NCI-H510A (cell line): ENCODE data around the gene KRT79.
"Not testable (repeated sequence)": the region's sequence is repeated elsewhere in the genome, so short reads cannot be mapped to it uniquely, and the experiment has no call there.

ENCODE experiments used
- DNase-seq: peaks from one replicate; lab custom pipeline; 2025; lab: John Stamatoyannopoulos, UW

The KRT79 gene

GRCh38 chr12:52806821-52807543 is 27.1 kb downstream of the KRT79 start:
- DNase-seq: no peak

GRCh38 chr12:52806169-52806811 is 27.8 kb downstream of the KRT79 start:
- no peak for DNase-seq

GRCh38 chr12:52805739-52806138 is 28.4 kb downstream of the KRT79 start:
- no peak for DNase-seq

GRCh38 chr12:52805000-52805399 is 29.1 kb downstream of the KRT79 start:
- DNase-seq: no peak

- DNase-seq: no peak
Measured at GRCh38 chr12:52802442-52802841, 31.7 kb downstream of the KRT79 start.

DNA sequence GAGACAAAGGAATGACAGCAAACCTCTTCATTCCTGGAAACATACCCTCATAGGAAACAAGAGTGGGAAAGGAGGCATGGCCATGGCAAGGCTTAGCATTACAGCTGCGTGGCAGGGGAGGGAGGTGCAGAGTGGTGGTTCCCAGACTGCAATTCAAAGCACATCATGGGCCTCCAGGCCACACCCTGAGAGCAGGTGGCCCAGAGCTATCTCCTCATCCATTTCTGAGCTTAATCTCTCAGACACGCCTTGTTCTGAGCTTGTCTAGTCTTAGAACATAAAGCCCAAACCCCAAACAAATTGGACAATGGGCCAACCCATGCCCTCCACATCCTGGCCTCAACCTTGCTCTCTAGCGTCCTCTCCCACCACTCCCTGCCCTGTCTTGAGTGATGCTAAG is 32.3 kb downstream of the KRT79 start:
- no peak for DNase-seq

DNA sequence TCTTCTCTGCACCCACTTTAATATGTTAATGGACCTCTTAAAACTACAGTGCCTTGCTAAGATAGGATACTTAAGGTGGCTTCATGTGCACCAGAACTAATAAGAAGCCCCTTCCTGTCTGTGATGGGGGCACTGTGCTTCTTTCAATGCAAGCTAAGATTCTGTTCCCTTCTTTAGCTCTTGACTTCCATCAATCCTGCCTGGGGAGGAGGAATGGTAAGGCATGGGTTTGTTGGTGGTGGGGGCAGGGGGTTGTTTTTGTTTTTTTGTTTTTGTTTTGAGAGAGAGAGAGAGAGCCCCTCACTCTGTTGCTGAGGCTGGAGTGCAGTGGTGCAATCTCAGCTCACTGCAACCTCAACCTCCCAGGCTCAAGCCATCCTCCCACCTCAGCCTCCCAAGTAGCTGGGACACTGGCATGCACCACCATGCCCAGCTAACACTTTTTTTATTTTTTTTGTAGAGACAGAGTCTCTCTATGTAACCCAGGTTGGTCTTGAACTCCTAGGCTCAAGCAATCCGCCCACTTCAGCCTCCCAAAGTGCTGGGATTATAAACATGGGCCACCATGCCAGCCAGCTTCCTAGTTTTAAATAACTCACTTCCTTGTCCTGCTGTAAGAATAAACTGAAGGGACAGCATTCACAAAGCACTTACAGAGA is 33.7 kb downstream of the KRT79 start:
- DNase-seq: no peak

- DNase-seq: no peak
Measured at GRCh38 chr12:52799505-52800211, 34.5 kb downstream of the KRT79 start.

- no peak for DNase-seq
Measured at GRCh38 chr12:52798671-52799504, 35.2 kb downstream of the KRT79 start.

GRCh38 chr12:52798003-52798670 is 36.0 kb downstream of the KRT79 start:
- DNase-seq: no peak

GRCh38 chr12:52797529-52797894 is 36.6 kb downstream of the KRT79 start:
- no peak for DNase-seq

DNA sequence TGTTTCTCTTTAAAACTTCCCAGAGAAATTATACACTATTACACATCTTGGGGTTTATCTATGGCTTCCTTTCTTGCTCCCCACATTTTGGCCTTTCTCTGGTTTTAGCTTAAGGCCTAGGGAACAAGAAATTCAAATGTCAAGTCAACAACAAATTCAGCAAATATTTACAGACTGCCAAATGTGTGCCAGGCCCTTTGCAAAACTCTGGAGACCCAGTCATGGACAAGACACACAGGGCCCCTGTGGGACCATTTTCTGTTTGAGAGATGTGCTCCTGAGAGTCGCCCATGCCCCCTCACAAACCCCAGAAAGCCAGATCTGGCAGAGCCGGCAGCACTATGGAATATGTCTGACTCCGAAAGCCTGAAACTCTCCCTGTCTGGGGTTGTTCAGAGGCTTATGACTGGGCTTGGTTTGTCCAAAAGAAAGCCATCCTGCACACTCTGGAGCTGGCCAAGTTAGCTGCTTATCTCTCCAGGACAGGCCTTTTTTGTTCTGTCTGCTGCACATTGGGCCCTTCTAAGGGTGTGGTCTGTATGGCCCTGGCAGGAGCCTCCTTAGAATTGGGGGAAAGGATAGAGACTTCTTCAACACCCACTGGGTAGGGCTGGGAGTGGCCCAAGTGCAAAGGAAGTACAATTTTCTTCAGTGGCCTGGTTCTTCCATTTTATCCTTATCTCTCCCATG is 37.1 kb downstream of the KRT79 start:
- DNase-seq: no peak

GRCh38 chr12:52796429-52796794 is 37.7 kb downstream of the KRT79 start:
- no peak for DNase-seq

DNA sequence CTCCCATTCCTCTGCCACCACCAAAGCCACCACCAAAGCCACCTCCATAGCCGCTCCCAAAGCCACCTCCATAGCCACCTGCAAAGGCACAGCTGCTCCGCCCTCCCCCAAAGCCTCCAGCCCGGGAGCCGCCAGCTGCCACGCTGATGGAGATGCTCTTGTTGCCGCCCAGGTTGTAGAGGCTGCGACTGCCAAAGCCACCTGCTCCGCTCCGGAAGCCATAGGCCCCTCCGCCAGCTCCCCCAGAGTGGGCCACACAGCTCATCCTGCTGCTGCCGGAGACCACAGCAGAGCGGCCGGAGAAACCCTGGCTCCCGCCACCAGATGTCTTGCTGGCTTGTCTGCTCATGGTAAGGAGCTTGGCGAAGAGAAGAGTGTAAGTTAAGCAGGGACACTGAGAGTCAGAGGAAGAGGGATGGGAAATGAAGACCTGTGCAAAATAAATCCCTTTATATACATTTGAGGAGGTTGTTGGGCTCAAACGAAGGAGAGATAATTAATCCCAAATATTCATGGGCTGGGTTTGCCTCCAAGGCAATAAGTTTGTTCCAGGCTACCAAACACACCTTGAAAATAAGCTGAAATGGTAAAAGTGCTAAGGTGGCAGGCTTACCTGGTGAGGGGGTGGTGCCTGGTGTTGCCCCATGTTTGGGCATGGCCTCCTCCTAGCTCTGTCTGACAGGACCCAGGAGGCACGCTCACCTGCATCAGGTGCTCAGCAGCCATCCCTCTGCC is 38.2 kb downstream of the KRT79 start, which contains the start of gene KRT3:
Gene KRT3, minus strand, starts transcription at position 424 of the 735 bp plus-strand sequence. Its CDS starts 75 bp downstream, at position 349.
- peak; percentile 24 for DNase-seq

DNA sequence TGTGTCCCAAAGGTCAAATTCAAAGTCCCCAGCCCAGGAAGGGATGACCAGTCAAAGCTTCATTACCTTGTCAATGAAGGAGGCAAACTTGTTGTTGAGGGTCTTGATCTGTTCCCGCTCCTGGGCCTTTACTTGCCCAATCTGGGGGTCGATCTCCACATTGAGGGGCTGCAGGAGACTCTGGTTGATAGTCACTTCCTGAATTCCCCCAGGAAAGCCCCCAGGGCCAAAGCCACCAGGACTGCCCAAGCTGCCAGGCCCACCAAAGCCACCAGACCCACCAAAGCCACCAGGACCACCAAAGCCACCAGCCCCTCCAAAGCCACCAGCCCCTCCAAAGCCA is 38.8 kb downstream of the KRT79 start:
- DNase-seq: not testable (repeated sequence)

- DNase-seq: no peak
Measured at GRCh38 chr12:52794479-52795331, 39.4 kb downstream of the KRT79 start.

GRCh38 chr12:52792185-52793029 is 41.7 kb downstream of the KRT79 start:
- no peak for DNase-seq
